SK-N-MC (cell line): Measurements from ENCODE around the gene AFF3.

ENCODE experiments used
- DNase-seq: peaks from one replicate; pipeline ENCODE4 v3.0.0-alpha.2; 2011; ENCODE audit warnings: low read depth, low spot score
- H3K27ac ChIP-seq: fragments of 200-600 bp; sonication (generic); 2 replicates; pipeline ENCODE4 v1.5.1; 2016; ENCODE audit warnings: mixed run types
- H3K36me3 ChIP-seq: fragments of 200-600 bp; sonication (generic); 2 replicates; pipeline ENCODE4 v1.6.1; 2017; ENCODE audit warnings: antibody characterized with exemption, low read length, mixed read lengths; ENCODE audit not compliant: insufficient read depth
- H3K4me3 ChIP-seq: fragments of 200-600 bp; sonication (generic); 2 replicates; pipeline ENCODE4 v1.5.1; 2016
- H3K9ac ChIP-seq: fragments of 200-600 bp; sonication (generic); 2 replicates; pipeline ENCODE4 v1.8.0; 2017; ENCODE audit warnings: mixed run types, mixed read lengths; ENCODE audit not compliant: insufficient read length
- H3K9me3 ChIP-seq: fragments of 200-600 bp; sonication (generic); 2 replicates; pipeline ENCODE4 v1.6.1; 2017; ENCODE audit warnings: low read depth, mild to moderate bottlenecking, antibody characterized with exemption, low read length, moderate library complexity, mixed read lengths
- EZH2 ChIP-seq: fragments of 200-600 bp; sonication (generic); IDR thresholded peaks from one replicate; pipeline ENCODE4 v1.6.1; 2017; ENCODE audit warnings: antibody characterized with exemption
- FOXP2 ChIP-seq: optimal IDR thresholded peaks from 2 replicates; pipeline ENCODE3; 2011; ENCODE audit warnings: mild to moderate bottlenecking, moderate library complexity; ENCODE audit not compliant: insufficient read depth; ENCODE audit errors: extremely low read length, control extremely low read depth
- POLR2AphosphoS5 ChIP-seq: IDR thresholded peaks from 2 replicates; pipeline ENCODE4 v1.6.1; 2012; ENCODE audit warnings: mild to moderate bottlenecking, low read depth, low read length, borderline replicate concordance

The AFF3 gene

GRCh38 chr2:99864561-99865553, 277.5 kb downstream of the AFF3 start:
- DNase-seq, result no peak
- H3K4me3 ChIP-seq, result no peak overlapping the region
- no peaks in the 10 kb centered on the region for H3K36me3 ChIP-seq
- TF ChIP-seq FOXP2, result no peak
- no peak for TF ChIP-seq POLR2AphosphoS5
- TF ChIP-seq EZH2, result no peak
- no peak overlapping the region for H3K9ac ChIP-seq
- no peak overlapping the region for H3K27ac ChIP-seq
- no peaks in the 10 kb centered on the region for H3K9me3 ChIP-seq

- H3K27ac ChIP-seq, result no peak overlapping the region
- no peak for DNase-seq
- no peak overlapping the region for H3K9ac ChIP-seq
- no peak overlapping the region for H3K4me3 ChIP-seq
- no peak for TF ChIP-seq EZH2
- no peak for TF ChIP-seq FOXP2
- no peak for TF ChIP-seq POLR2AphosphoS5
- no peaks in the 10 kb centered on the region for H3K9me3 ChIP-seq
- no peaks in the 10 kb centered on the region for H3K36me3 ChIP-seq
Observed at GRCh38 chr2:99863903-99864270, 278.5 kb downstream of the AFF3 start.

DNA sequence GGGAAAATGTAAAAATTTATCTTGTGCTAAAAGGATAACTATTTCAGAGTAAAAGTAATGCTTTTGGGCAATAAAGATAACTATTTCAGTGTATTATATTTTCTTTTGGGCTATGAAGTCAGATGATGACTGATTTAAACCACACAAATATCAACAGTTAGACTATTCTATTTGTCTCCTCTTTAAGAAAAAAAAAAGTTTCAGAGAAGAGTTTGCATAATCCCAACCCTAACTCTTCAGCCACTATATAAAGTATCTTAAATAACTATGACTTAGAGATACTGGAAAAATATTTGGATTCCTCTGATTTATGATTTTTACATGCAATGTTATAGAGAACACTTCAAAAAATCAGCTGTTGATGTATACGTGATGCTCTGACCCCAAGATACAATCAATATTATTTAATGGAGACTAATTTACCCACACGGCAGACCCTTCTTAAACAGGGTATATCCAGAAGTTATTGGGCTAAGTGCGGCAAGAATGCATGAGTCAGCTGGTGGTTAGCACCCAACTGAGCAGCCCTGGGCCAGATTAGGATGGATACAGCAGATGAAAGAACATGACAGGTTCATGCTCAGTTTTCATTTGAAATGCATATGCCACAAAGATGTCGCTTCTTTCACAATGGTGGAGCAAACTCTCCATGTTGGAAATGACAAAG, 279.0 kb downstream of the AFF3 start:
- H3K27ac ChIP-seq, result no peak overlapping the region

DNA sequence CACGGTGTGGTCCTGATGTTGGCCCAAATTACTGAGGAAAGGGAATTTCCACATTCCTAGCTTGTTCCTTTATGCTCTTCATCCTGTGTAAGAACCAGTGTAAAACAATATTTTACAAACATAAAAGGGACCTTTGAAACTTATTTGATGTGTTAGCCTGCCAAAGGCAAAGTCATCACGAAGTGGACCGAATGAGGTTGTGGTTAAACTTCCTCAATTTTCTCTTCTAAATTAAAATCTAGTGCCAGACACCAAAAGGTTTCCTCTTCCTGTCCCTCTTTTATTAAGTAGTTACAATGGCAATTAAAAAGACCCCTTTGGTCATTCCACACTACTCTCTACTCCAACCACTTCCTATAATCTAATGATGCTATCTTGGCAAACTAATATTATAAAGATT, 279.8 kb downstream of the AFF3 start:
- no peak overlapping the region for H3K27ac ChIP-seq
- H3K9me3 ChIP-seq, result no peaks in the 10 kb centered on the region
- no peak overlapping the region for H3K9ac ChIP-seq
- no peak for TF ChIP-seq EZH2
- TF ChIP-seq FOXP2, result no peak
- no peak for TF ChIP-seq POLR2AphosphoS5
- no peaks in the 10 kb centered on the region for H3K36me3 ChIP-seq
- no peak for DNase-seq
- H3K4me3 ChIP-seq, result no peak overlapping the region

More for the DNA sequence above, 279.0 kb downstream of the AFF3 start:
- Histone ChIP-seq H3K36me3 (no peaks in the 10 kb centered on the region), H3K9ac (no peak overlapping the region), H3K9me3 (no peaks in the 10 kb centered on the region), H3K4me3 (no peak overlapping the region)
- DNase-seq, result no peak
- no peak for TF ChIP-seq FOXP2
- no peak for TF ChIP-seq POLR2AphosphoS5
- TF ChIP-seq EZH2, result no peak

GRCh38 chr2:99861376-99861760, 281.0 kb downstream of the AFF3 start:
- no peak overlapping the region for H3K9ac ChIP-seq
- H3K4me3 ChIP-seq, result no peak overlapping the region
- H3K9me3 ChIP-seq, result no peaks in the 10 kb centered on the region
- TF ChIP-seq EZH2, result no peak
- no peak for TF ChIP-seq FOXP2
- no peak for TF ChIP-seq POLR2AphosphoS5
- H3K27ac ChIP-seq, result no peak overlapping the region
- no peaks in the 10 kb centered on the region for H3K36me3 ChIP-seq
- no peak for DNase-seq

DNA sequence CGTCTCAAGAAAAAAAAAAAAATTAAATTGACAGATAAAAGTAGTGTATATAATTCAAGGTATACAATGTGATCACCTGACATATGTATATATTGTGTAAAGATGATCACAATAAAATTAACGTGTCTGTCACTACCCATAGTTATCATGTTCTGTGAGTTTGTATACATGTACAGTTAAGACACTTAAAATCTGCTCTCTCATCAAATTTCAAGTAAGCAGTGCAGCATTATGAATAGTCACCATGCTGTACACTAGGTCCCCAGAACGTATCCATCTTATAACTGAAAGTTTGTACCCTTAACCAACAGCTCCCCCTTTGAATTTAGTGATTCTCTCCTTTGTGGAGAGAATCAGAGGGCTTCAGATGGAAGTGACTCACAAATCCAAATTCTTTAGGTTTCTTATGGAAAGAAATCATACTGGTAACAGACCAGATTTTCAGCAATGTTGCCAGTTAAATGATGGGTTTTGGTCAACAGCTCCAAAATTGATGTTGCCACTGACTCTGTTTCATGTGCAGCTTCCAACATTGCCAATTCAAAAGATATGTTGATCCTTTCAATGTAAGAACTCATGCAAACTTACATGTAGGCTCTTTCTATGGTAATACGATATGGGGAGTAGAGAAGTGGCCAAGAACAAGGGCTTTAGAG, 281.5 kb downstream of the AFF3 start:
- H3K36me3 ChIP-seq, result no peaks in the 10 kb centered on the region
- no peak for DNase-seq
- H3K9ac ChIP-seq, result no peak overlapping the region
- no peak for TF ChIP-seq POLR2AphosphoS5
- TF ChIP-seq EZH2, result no peak
- H3K27ac ChIP-seq, result no peak overlapping the region
- no peaks in the 10 kb centered on the region for H3K9me3 ChIP-seq
- H3K4me3 ChIP-seq, result no peak overlapping the region

DNA sequence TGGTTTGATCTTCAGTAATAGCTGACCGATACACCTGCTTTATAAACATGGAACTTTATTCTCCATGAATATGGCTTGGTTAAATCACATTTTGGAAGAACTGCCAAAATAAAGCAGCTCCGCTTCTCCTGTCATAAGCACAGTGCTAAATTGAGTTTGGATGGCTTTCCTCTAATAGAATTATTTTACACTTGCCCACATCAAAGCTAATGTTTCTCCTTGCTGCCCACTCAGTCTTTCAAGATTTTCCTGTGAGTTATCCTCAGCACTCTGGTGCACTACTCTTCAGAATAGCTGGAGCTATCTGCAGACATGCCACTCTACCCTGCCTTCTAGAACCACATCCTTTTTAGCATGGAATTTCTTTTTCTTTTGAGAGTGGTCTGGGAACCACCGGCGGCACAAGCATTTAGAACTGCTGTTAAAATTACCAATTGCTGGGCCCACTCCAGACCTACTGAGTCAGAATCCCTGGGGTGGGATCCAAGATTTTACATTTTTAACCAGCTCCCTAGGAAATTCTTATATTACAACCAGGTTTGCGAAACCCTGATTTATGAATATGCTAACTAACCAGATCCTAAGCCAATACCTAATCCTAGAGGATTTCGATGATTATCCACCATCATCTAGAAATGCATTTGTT, 283.3 kb downstream of the AFF3 start:
- Histone ChIP-seq H3K4me3 (no peak overlapping the region), H3K36me3 (no peaks in the 10 kb centered on the region), H3K27ac (no peak overlapping the region), H3K9me3 (no peaks in the 10 kb centered on the region), H3K9ac (no peak overlapping the region)
- no peak for TF ChIP-seq FOXP2
- no peak for TF ChIP-seq POLR2AphosphoS5
- TF ChIP-seq EZH2, result no peak
- DNase-seq, result no peak
